Muscle of leg (tissue), 11 donors: ENCODE results near the gene CFAP73. TPM values are rescaled to one million over a fixed set of nuclear protein-coding genes. Genes with fewer than 3 reads are reported as not detected.

Source experiments
- DNase-seq: peaks from one replicate; pipeline ENCODE4 v3.0.0; 2013
- H3K27ac ChIP-seq: one replicate; pipeline ENCODE4 v1.5.1; 2013; ENCODE audit warnings: mild to moderate bottlenecking, low read length, control low read depth
- H3K27me3 ChIP-seq: one replicate; pipeline ENCODE4 v1.6.1; 2013; ENCODE audit warnings: low read length; ENCODE audit not compliant: control insufficient read depth, insufficient read depth
- H3K36me3 ChIP-seq: one replicate; pipeline ENCODE4 v1.6.1; 2013; ENCODE audit warnings: low read length; ENCODE audit not compliant: control insufficient read depth, insufficient read depth
- H3K4me1 ChIP-seq: one replicate; pipeline ENCODE4 v1.6.1; 2013; ENCODE audit warnings: low read length; ENCODE audit not compliant: control insufficient read depth, insufficient read depth
- H3K4me3 ChIP-seq: one replicate; pipeline ENCODE4 v1.5.1; 2013; ENCODE audit warnings: low read length, control low read depth
- H3K9me3 ChIP-seq: replicated peaks from 2 replicates; pipeline ENCODE4 v1.6.1; 2013; ENCODE audit warnings: low read depth, low read length; ENCODE audit not compliant: control insufficient read depth
- WGBS: methylation state at CpG from one replicate; pipeline ENCODE4 v1.1.5; 2013; ENCODE audit warnings: missing lambda C conversion rate; ENCODE audit not compliant: insufficient coverage; 5-methylcytosine and 5-hydroxymethylcytosine counted together
- polyA plus RNA-seq, 8 donors: library from polyadenylated mRNA; unstranded; fragments of 120-200 nt; gene quantifications; one replicate each; pipeline versions ENCODE4 v1.2.1 to v1.2.3, GENCODE V29; 2013; ENCODE audit warnings: inconsistent platforms in 1 of 8, low replicate concordance in 1 of 8; ENCODE audit not compliant: insufficient read length in 8 of 8, insufficient read depth in 1 of 8
- total RNA-seq: library from RNA; stranded (reverse); fragments of 120-200 nt; gene quantifications from one replicate; pipeline ENCODE4 v1.2.4, GENCODE V29; 2013

Gene CFAP73
- total and polyA plus RNA-seq, 9 donors = 0.16 to 0.47 (median 0.18) TPM; not detected in 3

- H3K27me3 ChIP-seq = peaks cover 2% of the 10 kb centered on the region
- no peak overlapping the region for H3K27ac ChIP-seq
- peaks cover 8% of the 10 kb centered on the region for H3K4me1 ChIP-seq
- 67% methylated on average over 10 of the region's 25 CpGs for WGBS
- peaks cover 90% of the 10 kb centered on the region for H3K36me3 ChIP-seq
- no peak overlapping the region for H3K4me3 ChIP-seq
- no peak for DNase-seq
- H3K9me3 ChIP-seq = no peaks in the 10 kb centered on the region
Observed at GRCh38 chr12:113162102-113163029, 12.8 kb downstream of the CFAP73 start.

GRCh38 chr12:113163030-113163360, 13.5 kb downstream of the CFAP73 start:
- 87% methylated on average over 6 of the region's 12 CpGs for WGBS
- peaks cover 90% of the 10 kb centered on the region for H3K36me3 ChIP-seq

GRCh38 chr12:113164014-113164413, 14.5 kb downstream of the CFAP73 start:
- Histone ChIP-seq H3K27ac (no peak overlapping the region), H3K36me3 (peaks cover 90% of the 10 kb centered on the region), H3K4me3 (no peak overlapping the region), H3K4me1 (peaks cover 8% of the 10 kb centered on the region), H3K9me3 (no peaks in the 10 kb centered on the region), H3K27me3 (no peaks in the 10 kb centered on the region)
- WGBS = 100% methylated on average over 4 of the region's 13 CpGs
- DNase-seq = no peak

More at GRCh38 chr12:113163030-113163360, 13.5 kb downstream of the CFAP73 start:
- Histone ChIP-seq H3K27me3 (no peaks in the 10 kb centered on the region), H3K27ac (no peak overlapping the region), H3K4me3 (no peak overlapping the region), H3K4me1 (peaks cover 8% of the 10 kb centered on the region), H3K9me3 (no peaks in the 10 kb centered on the region)
- DNase-seq = no peak

- WGBS = 89% methylated on average over 20 of the region's 32 CpGs
- peaks cover 87% of the 10 kb centered on the region for H3K36me3 ChIP-seq
Observed at GRCh38 chr12:113165521-113166450, 16.3 kb downstream of the CFAP73 start.

GRCh38 chr12:113167868-113168267, 18.3 kb downstream of the CFAP73 start:
- Histone ChIP-seq H3K4me1 (no peaks in the 10 kb centered on the region), H3K36me3 (peaks cover 88% of the 10 kb centered on the region), H3K27ac (no peak overlapping the region), H3K4me3 (no peak overlapping the region), H3K27me3 (no peaks in the 10 kb centered on the region), H3K9me3 (no peaks in the 10 kb centered on the region)
- DNase-seq = no peak
- WGBS = 87% methylated on average over 10 of the region's 10 CpGs

More at GRCh38 chr12:113165521-113166450, 16.3 kb downstream of the CFAP73 start:
- Histone ChIP-seq H3K27ac (no peak overlapping the region), H3K4me1 (peaks cover 8% of the 10 kb centered on the region), H3K9me3 (no peaks in the 10 kb centered on the region), H3K27me3 (no peaks in the 10 kb centered on the region), H3K4me3 (no peak overlapping the region)
- no peak for DNase-seq

- H3K4me1 ChIP-seq = no peaks in the 10 kb centered on the region
- no peaks in the 10 kb centered on the region for H3K27me3 ChIP-seq
- DNase-seq = no peak
- peaks cover 90% of the 10 kb centered on the region for H3K36me3 ChIP-seq
- no peaks in the 10 kb centered on the region for H3K9me3 ChIP-seq
- H3K27ac ChIP-seq = no peak overlapping the region
- no peak overlapping the region for H3K4me3 ChIP-seq
- WGBS = 94% methylated on average over 9 of the region's 13 CpGs
Observed at GRCh38 chr12:113169697-113170096, 20.2 kb downstream of the CFAP73 start.

- Histone ChIP-seq H3K36me3 (peaks cover 88% of the 10 kb centered on the region), H3K27me3 (no peaks in the 10 kb centered on the region), H3K4me1 (no peaks in the 10 kb centered on the region), H3K27ac (no peak overlapping the region), H3K9me3 (no peaks in the 10 kb centered on the region), H3K4me3 (no peak overlapping the region)
- 100% methylated on average over 1 of the region's 5 CpGs for WGBS
- no peak for DNase-seq
Observed at GRCh38 chr12:113170457-113170856, 20.9 kb downstream of the CFAP73 start.

- H3K4me3 ChIP-seq = no peak overlapping the region
- H3K27ac ChIP-seq = no peak overlapping the region
- peaks cover 84% of the 10 kb centered on the region for H3K36me3 ChIP-seq
- no peaks in the 10 kb centered on the region for H3K4me1 ChIP-seq
- no peaks in the 10 kb centered on the region for H3K27me3 ChIP-seq
- H3K9me3 ChIP-seq = no peaks in the 10 kb centered on the region
- DNase-seq = no peak
- 94% methylated on average over 2 of the region's 4 CpGs for WGBS
Observed at GRCh38 chr12:113170926-113171325, 21.4 kb downstream of the CFAP73 start.

- Histone ChIP-seq H3K4me3 (no peak overlapping the region), H3K27ac (no peak overlapping the region), H3K4me1 (no peaks in the 10 kb centered on the region), H3K36me3 (peaks cover 84% of the 10 kb centered on the region), H3K9me3 (no peaks in the 10 kb centered on the region), H3K27me3 (no peaks in the 10 kb centered on the region)
- WGBS = 100% methylated on average over 2 of the region's 9 CpGs
- no peak for DNase-seq
Observed at GRCh38 chr12:113171543-113171942, 22.0 kb downstream of the CFAP73 start.

GRCh38 chr12:113172185-113172584, 22.7 kb downstream of the CFAP73 start:
- H3K4me3 ChIP-seq = no peak overlapping the region
- peaks cover 5% of the 10 kb centered on the region for H3K9me3 ChIP-seq
- H3K4me1 ChIP-seq = no peaks in the 10 kb centered on the region
- WGBS = 98% methylated on average over 20 of the region's 20 CpGs
- peaks cover 85% of the 10 kb centered on the region for H3K36me3 ChIP-seq
- H3K27ac ChIP-seq = no peak overlapping the region
- no peaks in the 10 kb centered on the region for H3K27me3 ChIP-seq
- no peak for DNase-seq
